Cerebellar cortex (tissue), 1 donor: ENCODE data around the gene ZIC3.
A peak's percentile ranks its signal among the peaks of the same experiment; 100 is the strongest.

Source experiments
- DNase-seq: peaks from one replicate; pipeline ENCODE4 v3.0.0-alpha.2; 2015; ENCODE audit warnings: low spot score

The ZIC3 gene

DNA sequence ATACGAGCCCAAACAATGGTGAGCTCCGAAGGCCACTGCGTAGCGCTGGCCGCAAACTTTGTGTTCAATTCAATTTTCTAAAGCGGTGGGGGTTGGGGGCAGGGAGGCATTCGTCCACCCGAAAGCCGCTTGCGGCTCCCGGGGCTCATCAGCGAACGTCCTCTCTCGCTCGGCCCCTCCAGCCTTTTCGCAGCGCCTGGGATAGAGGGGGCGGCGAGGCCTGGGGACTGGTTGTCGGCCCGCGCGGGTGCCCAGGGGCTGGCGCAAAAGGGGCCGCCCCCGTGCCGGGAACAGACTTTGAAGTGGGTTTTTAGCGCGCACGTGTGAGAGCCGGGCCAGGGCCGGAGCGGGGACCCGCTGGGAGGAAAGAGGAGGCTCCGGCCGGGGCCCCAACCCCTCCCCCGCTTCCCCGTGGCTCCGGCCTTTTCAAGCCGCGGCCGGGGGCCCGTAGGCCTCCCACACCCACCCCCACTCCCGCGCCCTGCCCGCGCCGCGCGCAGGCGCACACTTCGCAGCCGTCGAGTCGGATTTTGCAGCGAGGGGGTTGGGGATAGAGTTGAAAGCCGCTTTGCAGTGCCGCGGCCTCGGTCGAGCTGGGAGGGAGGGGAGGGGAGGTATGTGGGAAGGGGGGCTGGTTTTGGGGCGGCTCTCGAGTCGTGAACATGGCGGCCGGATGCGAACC, 8.3 kb downstream of the ZIC3 start:
- no peak for DNase-seq

DNA sequence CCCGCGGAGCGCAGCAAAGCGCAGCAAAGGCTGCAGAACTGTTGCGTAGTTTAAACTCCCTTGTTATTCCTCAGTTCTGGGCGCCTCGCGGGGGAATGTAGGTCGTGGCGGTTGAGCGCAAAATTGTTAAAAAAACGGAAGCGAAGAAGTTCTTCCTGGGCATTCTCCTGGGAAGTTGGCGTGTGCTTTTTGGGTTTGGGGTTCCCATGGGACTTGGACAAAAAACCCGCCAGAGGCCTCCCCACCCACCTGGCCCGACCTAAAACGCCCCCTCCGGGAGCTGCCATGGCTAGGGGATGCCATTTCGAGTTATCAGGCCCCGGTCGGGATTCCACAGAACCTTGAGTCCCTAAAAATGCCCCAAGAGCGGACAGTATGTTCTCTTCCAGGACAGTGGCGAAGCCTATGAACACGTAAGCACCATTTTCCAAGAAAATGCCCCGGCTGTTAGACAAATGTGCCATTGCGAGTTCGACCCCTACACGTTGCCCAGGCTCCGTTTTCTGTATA, 8.9 kb downstream of the ZIC3 start:
- DNase-seq = peak; percentile 34

DNA sequence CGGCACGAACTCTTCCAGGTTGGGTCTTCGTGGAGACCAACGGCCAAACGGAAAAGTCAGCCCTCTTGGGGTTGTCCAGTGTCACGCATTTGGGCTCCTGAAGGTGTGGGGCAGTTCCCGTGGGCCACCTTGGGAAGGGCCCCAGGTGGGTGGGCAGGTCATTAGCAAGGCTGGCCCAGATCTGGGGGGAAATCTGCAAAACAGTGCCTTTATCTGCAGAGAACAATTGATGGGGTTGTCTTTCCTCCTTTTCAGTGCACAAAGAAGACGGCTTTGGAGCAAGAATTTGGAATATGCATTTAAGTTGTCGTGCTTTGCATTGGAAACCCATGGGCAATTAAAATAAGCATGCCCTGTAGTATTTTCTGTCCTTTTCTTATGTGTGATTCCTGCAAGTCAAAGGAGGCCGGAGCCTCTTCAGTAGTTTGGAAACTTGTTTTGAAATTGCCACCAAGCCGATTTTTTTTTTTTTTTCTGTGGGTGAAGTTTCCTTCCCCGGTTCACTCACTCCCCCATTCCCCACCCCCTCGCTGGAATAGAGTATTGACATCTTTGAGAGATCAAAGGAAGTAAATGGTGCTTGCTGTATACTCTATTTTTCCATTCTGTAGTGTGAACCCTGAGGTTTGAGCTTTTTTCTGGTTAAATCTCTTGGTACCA, 9.8 kb downstream of the ZIC3 start:
- no peak for DNase-seq

DNA sequence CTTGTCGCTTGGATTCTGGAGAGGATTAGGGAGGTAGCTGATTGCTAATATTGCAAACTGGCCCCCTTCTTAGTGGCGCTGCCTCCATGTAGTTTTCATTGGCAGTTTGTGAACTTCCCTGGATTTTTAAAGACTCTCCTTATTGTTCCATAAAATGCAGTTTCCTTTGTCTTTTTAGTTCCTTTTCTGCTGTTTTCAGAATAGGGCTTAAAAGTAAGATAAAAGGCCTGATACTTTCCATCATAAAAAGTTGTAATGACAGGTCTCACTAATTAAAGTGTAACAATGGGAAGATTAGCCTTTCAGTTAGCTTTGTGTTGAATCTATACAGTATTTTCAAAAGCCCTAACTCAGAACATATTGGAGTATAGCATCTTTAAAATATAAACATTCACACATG, 21.2 kb downstream of the ZIC3 start:
- no peak for DNase-seq

DNA sequence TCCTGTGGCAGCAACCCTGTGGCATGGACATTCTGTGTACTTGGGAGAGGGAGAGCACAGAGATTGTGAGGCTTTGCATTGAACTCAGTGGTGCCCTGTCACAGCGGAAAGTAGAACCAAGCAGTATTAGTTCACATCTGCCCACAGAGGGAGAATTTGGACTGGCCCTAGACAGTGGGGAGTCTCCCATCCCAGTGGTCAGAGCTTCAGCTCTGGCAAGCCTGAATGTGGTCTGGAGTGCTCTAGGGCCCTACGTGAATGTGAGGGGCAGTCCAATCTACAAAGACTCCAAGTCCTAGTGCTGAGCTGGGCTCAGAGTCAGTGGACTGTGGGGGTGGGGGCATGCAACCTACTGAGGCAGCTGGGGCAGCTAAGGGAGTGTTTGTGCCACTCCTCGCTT, 34.8 kb downstream of the ZIC3 start:
- no peak for DNase-seq
